DOHH2 (cell line): ENCODE data around the gene ARFIP1.

Experiments
- EZH2phosphoT487 ChIP-seq: fragments of 200-600 bp; sonication (generic); IDR thresholded peaks from 2 replicates; pipeline ENCODE4 v1.6.1; 2017; ENCODE audit warnings: borderline replicate concordance, mild to moderate bottlenecking, antibody characterized with exemption, low read length, moderate library complexity, mixed read lengths
- TF ChIP-seq, protein P1 (sequence below): fragments of 200-600 bp; sonication (generic); IDR thresholded peaks from one replicate; pipeline ENCODE4 v1.5.1; 2014; ENCODE audit warnings: antibody characterized with exemption, mild to moderate bottlenecking, low read depth, low read length; ENCODE audit not compliant: poor library complexity, severe bottlenecking

DNA sequence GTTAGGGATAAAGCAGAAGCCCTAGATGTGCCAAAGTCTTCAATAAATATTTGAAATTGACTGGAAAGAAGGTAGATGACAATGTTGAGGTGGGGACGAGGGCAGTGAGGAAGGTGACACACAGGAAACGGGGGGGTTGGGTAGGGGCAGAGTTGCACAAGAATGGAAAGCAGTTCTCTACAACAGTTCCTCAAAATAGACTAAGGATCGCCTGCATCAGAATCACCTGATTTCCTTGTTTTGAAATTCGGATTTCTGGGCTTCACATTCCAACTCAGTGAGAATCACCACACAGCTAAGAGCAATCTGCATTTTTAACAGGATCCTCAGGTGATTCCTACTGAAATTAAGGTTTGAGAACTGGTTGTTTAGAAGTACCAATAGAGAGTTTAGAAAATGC is 70.6 kb downstream of the ARFIP1 start:
- TF ChIP-seq, protein P1, sequence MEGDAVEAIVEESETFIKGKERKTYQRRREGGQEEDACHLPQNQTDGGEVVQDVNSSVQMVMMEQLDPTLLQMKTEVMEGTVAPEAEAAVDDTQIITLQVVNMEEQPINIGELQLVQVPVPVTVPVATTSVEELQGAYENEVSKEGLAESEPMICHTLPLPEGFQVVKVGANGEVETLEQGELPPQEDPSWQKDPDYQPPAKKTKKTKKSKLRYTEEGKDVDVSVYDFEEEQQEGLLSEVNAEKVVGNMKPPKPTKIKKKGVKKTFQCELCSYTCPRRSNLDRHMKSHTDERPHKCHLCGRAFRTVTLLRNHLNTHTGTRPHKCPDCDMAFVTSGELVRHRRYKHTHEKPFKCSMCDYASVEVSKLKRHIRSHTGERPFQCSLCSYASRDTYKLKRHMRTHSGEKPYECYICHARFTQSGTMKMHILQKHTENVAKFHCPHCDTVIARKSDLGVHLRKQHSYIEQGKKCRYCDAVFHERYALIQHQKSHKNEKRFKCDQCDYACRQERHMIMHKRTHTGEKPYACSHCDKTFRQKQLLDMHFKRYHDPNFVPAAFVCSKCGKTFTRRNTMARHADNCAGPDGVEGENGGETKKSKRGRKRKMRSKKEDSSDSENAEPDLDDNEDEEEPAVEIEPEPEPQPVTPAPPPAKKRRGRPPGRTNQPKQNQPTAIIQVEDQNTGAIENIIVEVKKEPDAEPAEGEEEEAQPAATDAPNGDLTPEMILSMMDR: no peak
- TF ChIP-seq EZH2phosphoT487: no peak
